Sciatic nerve (tissue), 2 donors: ENCODE measurements around the gene METTL16. TPM values are rescaled to one million over a fixed set of nuclear protein-coding genes. Genes with fewer than 3 reads are reported as not detected.
"Not testable (repeated sequence)": the region's sequence is repeated elsewhere in the genome, so short reads cannot be mapped to it uniquely, and the experiment has no call there.

Source experiments
- ATAC-seq: fragments of 200-7000 bp; cut with Tn5 transposase; one replicate; pipeline ENCODE4 v1.9.1; 2020; ENCODE audit warnings: mild to moderate bottlenecking, moderate library complexity
- DNase-seq: peaks from one replicate; pipeline ENCODE4 v3.0.0-alpha.2; 2020; ENCODE audit warnings: low spot score
- intact Hi-C: fragments of 100-400 bp; cut with DNase I; formaldehyde crosslinking; loops from one replicate; pipeline ENCODE4 v1.14.2; 2022
- total RNA-seq: library from RNA; stranded (reverse); fragmentation: NEBNext Ultra II Directional; extraction: Animal tissue kit (Norgen Biotek cat#: 25700); gene quantifications from one replicate; pipeline ENCODE4 v1.2.1, GENCODE V29; 2021
- donor health status: DM: no; HTN: no; CAD: no.
- donor health status: DM: no; HTN: no; CAD: no.

Gene METTL16
- total RNA-seq, 1 donor from 2014 or later, result 39.0 TPM

DNA sequence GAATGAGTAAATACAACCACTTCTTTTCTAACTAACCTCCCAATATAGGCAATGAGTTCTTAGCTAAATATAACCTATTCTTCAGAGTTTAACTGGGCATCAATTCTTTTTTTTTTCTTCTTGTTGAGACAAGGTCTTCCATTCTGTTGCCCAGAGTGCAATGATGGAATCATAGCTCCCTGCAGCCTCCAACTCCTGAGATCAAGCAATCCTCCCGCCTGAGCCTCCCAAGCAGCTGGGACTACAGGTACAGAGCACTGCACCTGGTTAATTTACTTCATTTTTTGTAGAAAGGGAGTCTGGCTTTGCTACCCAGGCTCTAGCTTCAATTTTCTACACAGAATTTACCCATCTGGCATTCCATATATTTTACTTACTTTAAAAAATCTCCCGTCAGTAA is 1.1 kb downstream of the METTL16 start:
- no peak for DNase-seq
- intact Hi-C loops, result no loop called here
- no peak for ATAC-seq

DNA sequence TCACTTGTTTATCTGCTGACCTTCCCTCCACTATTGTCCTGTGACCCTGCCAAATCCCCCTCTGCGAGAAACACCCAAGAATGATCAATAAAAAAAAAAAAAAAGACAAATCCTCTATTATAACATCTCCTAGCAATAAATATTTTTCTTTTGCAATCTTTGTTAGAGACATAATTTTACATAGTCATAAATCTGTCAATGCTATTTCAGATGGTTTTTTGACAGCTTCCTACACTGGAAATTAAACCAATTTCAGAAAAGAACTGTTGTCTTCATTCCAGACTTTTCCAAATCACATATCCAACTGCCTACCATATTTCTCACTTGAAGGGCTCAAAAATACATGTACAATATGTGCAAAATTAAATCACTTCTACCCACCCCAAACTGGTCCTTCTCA is 3.7 kb downstream of the METTL16 start:
- intact Hi-C loops, result no loop called here
- ATAC-seq, result no peak

DNA sequence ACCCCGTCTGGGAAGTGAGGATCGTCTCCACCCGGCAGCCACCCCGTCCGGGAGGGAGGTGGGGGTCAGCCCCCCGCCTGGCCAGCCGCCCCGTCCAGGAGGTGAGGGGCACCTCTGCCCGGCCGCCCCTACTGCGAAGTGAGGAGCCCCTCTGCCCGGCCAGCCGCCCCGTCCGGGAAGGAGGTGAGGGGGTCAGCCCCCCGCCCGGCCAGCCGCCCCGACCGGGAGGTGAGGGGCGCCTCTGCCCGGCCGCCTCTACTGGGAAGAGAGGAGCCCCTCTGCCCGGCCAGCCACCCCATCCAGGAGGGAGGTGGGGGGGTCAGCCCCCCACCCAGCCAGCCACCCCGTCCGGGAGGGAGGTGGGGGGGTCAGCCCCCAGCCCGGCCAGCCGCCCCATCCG is 4.7 kb downstream of the METTL16 start:
- ATAC-seq, DNase-seq, intact Hi-C loops: not testable (repeated sequence)

More for the DNA sequence above, 3.7 kb downstream of the METTL16 start:
- no peak for DNase-seq

DNA sequence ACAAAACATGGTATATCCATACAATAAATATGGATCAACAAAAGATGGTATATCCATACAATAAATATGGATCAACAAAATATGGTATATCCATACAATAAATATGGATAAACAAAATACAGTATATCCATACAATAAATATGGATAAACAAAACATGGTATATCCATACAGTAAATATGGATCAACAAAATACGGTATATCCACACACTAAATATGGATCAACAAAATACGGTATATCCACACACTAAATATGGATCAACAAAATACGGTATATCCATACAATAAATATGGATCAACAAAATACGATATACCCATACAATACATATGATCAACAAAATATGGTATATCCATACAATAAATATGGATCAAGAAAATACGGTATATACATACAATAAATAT is 8.1 kb downstream of the METTL16 start:
- ATAC-seq (no peak), DNase-seq (no peak)
- intact Hi-C loops, result no loop called here

DNA sequence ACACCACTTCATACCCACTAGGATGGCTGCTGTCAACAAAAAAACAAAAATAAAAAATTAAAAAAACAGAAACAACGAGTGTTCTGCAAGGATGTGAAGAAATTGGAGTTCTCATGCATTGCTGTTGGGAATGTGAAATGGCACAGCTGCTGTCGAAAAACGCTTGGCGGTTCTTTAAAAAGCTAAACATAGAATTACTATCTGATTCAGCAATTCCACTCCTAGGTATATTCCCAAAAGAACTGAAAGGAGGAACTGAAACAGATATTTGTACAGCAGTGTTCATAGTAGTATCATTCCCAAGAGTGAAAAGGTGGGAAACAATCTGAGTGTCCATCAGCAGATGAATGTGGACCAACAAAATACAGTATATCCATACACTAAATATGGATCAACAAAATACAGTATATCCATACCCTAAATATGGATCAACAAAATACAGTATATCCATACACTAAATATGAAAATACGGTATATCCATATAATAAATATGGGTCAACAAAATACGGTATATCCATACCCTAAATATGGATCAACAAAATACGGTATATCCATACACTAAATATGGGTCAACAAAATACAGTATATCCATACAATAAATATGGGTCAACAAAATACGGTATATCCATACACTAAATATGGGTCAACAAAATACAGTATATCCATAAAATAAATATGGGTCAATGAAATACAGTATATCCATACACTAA is 8.7 kb downstream of the METTL16 start:
- DNase-seq (no peak), ATAC-seq (no peak)
- intact Hi-C loops, result no loop called here

DNA sequence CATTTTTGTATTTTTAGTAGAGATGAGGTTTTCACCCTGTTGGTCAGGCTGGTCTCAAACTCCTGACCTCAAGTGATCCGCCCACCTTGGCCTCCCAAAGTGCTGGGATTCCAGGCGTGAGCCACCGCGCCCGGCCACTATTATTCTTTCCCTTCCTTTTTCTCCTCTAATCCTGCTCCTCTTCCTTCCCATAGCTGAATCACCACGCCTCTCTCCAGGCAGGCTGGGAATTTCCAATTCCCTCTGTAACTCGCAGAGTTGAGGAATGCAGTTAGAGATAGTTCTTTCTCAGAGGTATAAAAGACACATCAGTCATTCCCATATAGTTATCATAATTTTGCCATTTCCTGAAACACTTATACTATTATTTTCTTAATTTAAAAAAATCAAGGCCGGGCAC is 11.2 kb downstream of the METTL16 start:
- intact Hi-C loops, result no loop called here
- ATAC-seq (no peak), DNase-seq (no peak)

DNA sequence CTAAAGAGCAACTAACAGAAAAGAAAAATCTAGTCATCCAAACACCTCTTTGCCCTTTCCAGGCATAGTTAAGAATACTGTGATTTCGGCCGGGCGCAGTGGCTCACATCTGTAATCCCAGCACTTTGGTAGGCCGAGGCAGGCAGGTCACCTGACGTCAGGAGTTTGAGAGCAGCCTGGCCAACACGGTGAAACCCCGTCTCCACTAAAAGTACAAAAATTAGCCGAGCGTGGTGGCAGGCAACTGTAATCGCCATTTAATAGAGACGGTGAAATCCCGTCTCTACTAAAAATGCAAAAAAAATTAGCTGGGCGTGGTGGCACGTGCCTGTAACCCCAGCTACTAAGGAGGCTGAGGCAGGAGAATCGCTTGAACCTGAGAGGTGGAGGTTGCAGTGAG is 22.4 kb downstream of the METTL16 start:
- DNase-seq, intact Hi-C loops, ATAC-seq: not testable (repeated sequence)

DNA sequence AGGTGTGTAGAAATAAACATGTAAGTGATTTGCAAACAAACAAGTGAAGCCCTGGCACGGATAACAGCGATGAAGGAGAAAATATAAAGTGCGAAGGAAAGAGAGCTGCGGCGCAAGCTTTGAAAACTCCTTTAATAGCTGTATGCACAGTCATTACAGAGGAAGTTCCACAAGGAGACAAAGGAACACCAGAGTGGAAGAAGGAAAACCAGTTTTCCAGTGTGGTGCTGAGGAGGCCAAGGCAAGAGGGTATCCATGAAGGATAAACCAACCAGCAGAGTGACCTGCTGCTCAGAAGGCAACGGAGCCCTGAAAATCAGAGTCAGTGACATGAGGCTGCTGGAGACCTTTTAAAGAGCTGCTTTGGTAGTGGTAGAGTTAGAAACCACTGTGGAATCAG is 24.4 kb downstream of the METTL16 start:
- intact Hi-C loops, result no loop called here
- DNase-seq (no peak), ATAC-seq (no peak)

DNA sequence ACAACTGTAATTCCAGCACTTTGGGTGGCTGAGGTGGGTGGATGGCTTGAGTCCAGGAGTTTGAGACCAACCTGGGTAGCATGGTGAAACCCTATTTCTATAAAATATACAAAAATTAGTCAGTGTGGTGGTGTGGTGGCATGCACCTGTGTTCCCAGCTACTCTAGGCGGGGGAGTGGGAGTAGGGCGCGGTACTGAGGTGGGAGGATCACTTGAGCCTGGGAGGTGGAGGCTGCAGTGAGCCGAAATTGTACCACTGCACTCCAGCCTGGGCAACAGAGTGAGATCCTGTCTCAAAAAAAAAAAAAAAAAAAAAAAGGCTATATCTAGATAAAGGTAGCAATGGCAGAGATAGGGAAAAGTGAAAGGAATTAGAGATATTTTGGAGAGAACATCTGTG is 25.0 kb downstream of the METTL16 start:
- intact Hi-C loops, DNase-seq, ATAC-seq: not testable (repeated sequence)

DNA sequence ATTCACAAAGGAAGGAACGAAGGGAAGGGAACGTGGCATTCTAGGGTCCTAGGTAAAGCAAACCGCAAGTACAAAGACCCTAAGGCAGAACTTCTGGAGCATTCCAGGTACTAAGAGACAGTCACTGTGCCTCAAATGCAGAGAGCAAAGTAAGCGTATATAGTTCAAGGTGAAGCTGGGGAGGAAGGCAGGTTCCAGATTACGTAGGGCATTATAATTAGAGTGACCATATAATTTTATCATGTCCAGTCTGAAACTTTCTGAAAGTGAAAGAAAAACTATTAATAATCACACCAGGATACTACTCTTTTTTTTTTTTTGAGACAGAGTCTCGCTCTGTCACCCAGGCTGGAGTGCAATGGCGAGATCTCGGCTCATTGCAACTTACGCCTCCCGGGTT is 25.7 kb downstream of the METTL16 start:
- DNase-seq (no peak), ATAC-seq (no peak)
- intact Hi-C loops, result no loop called here

DNA sequence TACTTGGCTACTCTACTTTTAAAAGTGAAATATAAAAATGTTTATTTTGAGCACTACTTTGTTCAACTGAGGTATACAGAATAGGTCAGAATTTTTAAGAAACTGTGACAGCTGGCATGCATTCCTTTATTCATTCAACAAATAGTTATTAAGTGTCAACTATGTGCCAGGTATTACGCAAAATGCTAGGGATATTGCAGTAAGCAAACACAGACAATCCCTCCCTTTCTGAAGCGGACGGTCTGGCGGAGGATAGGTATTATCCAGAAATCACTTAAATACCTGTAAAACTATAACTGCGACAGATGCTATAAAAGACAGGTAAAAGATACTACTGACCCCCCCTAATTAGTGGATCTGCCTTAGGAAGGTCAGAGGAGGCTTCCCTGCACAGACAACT is 26.1 kb downstream of the METTL16 start:
- intact Hi-C loops, result no loop called here
- ATAC-seq, result no peak

DNA sequence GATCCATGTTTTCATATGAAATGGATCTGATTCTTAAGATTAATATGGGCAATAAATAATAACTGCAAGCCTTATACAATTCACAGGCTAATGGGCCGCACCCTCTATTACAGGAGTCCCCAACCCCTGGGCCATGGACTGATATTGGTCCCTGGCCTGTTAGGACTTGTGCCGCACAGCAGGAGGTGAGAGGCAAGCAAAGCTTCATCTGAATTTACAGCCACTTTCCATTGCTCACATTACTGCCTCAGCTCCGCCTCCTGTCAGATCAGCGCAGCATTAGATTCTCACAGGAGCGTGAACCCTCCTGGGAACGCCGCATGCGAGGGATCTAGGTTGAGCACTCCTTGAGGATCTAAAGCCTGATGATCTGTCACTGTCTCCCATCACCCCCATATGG is 26.8 kb downstream of the METTL16 start:
- ATAC-seq, result no peak
- DNase-seq, result no peak
- intact Hi-C loops, result no loop called here

More for the DNA sequence above, 26.1 kb downstream of the METTL16 start:
- DNase-seq, result no peak

DNA sequence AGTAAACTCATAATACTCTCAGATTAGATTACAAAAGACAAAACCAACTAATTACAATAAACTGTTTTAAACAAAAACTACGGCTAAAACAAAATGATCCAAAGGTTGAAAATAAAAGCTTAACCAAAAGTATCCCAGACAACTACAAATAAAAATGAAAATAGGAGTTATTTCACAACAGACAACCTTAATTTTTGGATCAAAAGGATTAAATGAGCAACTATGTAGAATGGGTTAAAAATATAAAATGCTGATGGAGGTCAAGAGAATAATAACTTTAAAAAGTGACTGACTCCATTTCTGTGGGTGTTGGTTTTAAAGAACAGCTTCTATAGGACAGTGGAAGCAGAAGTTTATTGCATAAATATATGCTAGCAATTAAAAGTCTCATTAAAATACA is 28.6 kb downstream of the METTL16 start:
- DNase-seq, result no peak
- intact Hi-C loops, result no loop called here
- ATAC-seq, result no peak

DNA sequence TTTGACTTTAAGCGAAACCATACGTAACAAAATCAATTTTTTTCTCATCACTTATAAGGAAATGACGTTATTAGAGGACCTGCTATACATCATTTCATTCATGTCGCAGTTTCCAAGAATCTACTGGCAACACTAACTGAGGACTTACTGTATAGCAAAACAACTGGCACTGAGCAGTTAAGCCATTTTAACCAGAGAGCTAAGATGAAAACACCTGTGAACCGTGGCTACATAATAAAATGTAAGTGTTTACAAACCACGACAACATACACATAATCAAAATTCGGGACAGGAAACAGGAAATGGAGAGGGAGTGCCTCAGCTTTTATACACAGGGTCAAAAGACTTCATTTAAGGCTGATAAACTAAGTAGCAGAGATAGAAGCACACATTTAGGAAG is 29.5 kb downstream of the METTL16 start:
- intact Hi-C loops, result no loop called here
- no peak for DNase-seq

DNA sequence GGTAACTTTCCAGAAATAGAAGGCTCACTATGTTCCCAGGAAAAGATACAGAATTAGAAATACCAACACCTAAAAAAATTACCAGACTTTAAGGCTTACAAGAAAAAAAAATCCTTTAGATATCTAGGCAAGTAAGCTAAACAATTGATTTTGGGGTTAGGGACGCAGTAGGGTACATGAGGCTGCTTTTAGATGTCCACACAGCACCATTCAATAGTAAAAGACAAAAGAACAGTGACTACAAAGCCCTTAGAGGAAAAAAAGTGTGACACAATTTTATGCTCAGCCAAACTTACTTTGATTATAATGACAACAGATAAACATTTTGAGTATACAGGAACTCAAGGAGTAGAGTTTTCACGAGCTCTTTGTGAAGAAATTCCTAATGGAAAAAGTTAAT is 29.9 kb downstream of the METTL16 start:
- intact Hi-C loops, result no loop called here
- ATAC-seq, result no peak
- no peak for DNase-seq

More for the DNA sequence above, 29.5 kb downstream of the METTL16 start:
- ATAC-seq, result no peak

DNA sequence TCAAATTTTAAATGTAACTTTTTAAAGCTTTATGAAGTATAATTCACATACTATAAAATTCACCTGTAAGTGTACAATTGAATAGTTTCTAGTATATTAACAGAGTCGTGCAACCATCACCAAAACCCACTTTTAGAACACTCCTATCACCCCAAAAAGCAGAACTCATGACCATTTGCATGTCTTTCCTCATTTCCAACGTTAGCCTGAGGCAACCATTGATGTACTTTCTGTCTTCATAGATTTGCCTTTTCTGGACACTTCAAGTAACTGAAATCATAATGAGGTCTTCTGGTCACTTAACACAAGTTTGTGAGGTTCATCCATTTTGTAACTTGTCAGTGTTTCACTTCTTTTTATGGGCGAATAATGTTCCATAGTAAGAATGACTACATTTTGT is 33.2 kb downstream of the METTL16 start:
- intact Hi-C loops, result no loop called here
- ATAC-seq (no peak), DNase-seq (no peak)

DNA sequence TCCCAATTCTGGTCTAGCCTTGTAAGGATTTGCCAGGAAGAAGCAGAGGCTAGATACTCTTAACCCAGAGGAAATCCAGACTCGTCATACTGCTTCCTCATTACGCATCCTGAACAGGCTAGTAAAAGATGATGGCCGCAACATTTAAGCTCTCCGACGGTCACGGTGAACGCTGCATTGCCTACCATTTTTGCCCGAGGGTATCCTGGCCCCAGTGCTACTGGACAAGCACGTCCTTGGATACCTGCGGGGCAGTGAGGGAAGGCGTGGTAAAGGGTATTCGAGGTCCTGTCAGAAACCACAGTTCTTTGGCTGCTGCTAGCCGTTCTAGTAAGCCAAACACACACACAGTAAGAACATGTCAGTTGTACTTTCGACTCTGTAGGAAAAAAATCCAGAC is 36.6 kb downstream of the METTL16 start:
- no peak for DNase-seq
- intact Hi-C loops, result no loop called here

DNA sequence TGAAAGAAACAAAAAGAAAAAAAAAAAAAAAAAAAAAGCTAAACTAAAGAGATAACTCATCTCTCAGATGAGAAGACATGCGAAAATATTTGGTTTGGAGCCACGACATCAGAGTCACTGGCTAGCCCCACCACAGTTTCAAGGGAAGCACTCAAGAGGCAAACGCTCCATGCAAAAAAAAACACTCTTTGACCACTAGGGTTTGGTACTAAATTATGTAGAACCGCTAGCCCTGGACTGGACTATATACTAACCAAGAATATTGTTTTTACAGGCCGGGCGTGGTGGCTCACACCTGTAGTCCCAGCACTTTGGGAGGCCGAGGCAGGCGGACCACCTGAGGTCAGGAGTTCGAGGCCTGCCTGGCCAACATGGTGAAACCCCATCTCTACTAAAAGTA is 37.3 kb downstream of the METTL16 start:
- intact Hi-C loops, result no loop called here
- no peak for DNase-seq
- ATAC-seq, result no peak

More for the DNA sequence above, 36.6 kb downstream of the METTL16 start:
- no peak for ATAC-seq

DNA sequence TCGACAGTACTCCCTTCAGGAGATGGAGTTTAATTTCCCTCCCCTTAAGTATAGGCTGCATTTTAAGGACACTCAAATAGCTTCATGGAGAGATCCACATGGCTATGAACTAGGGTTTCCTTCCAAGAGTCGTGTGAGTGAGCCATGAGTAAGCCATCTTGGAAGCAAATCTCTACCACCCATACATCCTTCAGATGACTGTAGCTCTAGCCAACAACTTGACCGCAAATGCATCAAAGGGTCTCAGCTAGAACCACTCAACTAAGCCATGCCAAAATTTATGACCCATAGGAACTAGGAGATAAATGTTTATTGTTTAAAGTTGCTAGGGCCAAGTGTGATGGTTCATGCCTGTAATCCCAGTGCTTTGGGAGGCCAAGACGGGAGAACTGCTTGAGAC is 43.4 kb downstream of the METTL16 start:
- DNase-seq (no peak), ATAC-seq (no peak)
- intact Hi-C loops, result no loop called here

DNA sequence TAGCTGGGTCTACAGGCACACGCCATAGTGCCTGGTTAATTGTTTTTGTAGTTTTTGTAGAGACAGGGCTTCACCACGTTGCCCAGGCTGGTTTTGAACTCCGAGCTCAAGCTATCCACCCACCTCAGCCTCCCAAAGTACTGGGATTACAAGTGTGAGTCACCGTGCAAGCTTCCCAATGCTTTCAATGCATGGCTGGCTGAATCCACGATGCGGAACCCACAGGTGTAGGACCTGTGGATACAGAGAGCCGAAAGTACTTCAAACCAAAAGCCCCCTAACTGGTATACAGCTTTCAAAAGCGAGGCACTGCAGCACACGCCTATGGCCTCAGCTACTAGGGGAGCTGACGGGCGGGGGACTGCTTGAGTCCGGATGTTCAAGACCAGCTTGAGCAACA is 44.8 kb downstream of the METTL16 start:
- no peak for DNase-seq
- intact Hi-C loops, result no loop called here
- ATAC-seq, result no peak

DNA sequence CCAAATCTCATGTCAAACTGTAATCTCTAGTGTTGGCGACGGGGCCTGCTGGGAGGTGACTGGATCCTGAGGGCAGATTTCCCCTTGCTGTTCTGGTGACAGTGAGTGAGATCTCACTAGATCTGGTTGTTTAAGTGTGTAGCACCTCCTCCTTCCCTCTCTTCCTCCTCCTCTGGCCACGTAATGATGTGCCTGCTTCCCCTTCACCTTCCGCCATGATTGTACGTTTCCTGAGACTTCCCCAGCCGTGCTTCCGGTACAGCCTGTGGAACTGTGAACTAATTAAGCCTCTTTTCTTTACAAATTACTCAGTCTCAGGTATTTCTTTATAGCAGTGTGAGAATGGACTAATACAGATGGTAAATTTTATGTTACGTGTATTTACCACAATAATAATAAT is 49.2 kb downstream of the METTL16 start:
- intact Hi-C loops, result no loop called here
- DNase-seq, result no peak

More for the DNA sequence above, 49.2 kb downstream of the METTL16 start:
- ATAC-seq, result no peak
